HepG2 (cell line): ENCODE results near the gene GPC6. TPM values are rescaled to one million over a fixed set of nuclear protein-coding genes. Genes with fewer than 3 reads are reported as not detected.

Source experiments
- ATAC-seq: fragments of 200-7000 bp; cut with Tn5 transposase; 3 replicates; pipeline ENCODE4 v1.9.1; 2020; ENCODE audit warnings: mild to moderate bottlenecking, moderate library complexity
- BruUV-seq: library from RNA; stranded (reverse); fragments of 400-500 nt; replicated peaks from 2 replicates; lab custom pipeline; 2021; lab: Mats Ljungman, UMichigan
- CTCF ChIA-PET: fragments of 300-600 bp; formaldehyde crosslinking; extraction: SDS; loops from one replicate; lab custom pipeline; 2021; ENCODE audit warnings: low total read pairs, inconsistent platforms, low intra/inter-chr PET ratio; lab: Yijun Ruan, JAX
- POLR2A ChIA-PET: fragments of 350-600 bp; sonication (Branson Sonifier 250); formaldehyde crosslinking; loops from one replicate; lab custom pipeline; 2020; ENCODE audit warnings: antibody characterized with exemption, inconsistent platforms; lab: Yijun Ruan, JAX
- DNase-seq: peaks from one replicate; pipeline ENCODE4 v3.0.0-alpha.2; 2015; ENCODE audit warnings: low spot score
- FAIRE-seq: peaks from 3 replicates; lab custom pipeline; 2011; peaks lifted over from hg19 to GRCh38; lab: Jason Lieb, UNC
- H2AFZ ChIP-seq: one replicate; pipeline ENCODE4 v1.6.1; 2011; ENCODE audit warnings: low read length, inconsistent platforms
- H3K27ac ChIP-seq: fragments of 300-600 bp; 3 replicates; pipeline ENCODE4 v1.8.0; 2011; ENCODE audit warnings: mixed run types, mild to moderate bottlenecking, mixed read lengths, low read length, inconsistent platforms; ENCODE audit not compliant: insufficient read depth; ENCODE audit errors: extremely low read length
- H3K27me3 ChIP-seq, 2 experiments: fragments of 200-600 bp in 1 of 2; 2 replicates in 1 of 2; 3 replicates in 1 of 2; pipeline versions ENCODE4 v1.6.0 to v1.8.0; 2011; ENCODE audit warnings: low read length in 2 of 2, mild to moderate bottlenecking in 2 of 2, moderate library complexity in 2 of 2, inconsistent platforms in 1 of 2; ENCODE audit not compliant: insufficient read depth in 2 of 2, control insufficient read depth in 1 of 2
- H3K36me3 ChIP-seq, 2 experiments: fragments of 200-600 bp in 1 of 2; replicated peaks in 1 of 2; 2 replicates in 1 of 2; 3 replicates in 1 of 2; pipeline versions ENCODE4 v1.5.1 to v1.8.0; 2011; ENCODE audit warnings: low read length in 2 of 2, inconsistent platforms in 1 of 2; ENCODE audit not compliant: insufficient read depth in 2 of 2, control insufficient read depth in 1 of 2
- H3K4me1 ChIP-seq: 2 replicates; pipeline ENCODE4 v1.5.1; 2012; ENCODE audit warnings: low read length, inconsistent platforms; ENCODE audit not compliant: insufficient read depth
- H3K4me2 ChIP-seq: 2 replicates; pipeline ENCODE4 v1.6.0; 2011; ENCODE audit warnings: low read depth, low read length, inconsistent platforms
- H3K4me3 ChIP-seq, 3 experiments: fragments of 200-600 bp in 1 of 3; sonication (generic), shearing (Covaris generic) in 1 of 3; replicated peaks in 1 of 3; 2 replicates each; pipeline ENCODE4 v1.5.1; 2011 to 2016; ENCODE audit warnings: low read length in 3 of 3, inconsistent platforms in 2 of 3, low read depth in 2 of 3, mild to moderate bottlenecking in 2 of 3, control low read depth in 1 of 3, mixed read lengths in 1 of 3; ENCODE audit not compliant: insufficient read depth in 1 of 3
- H3K79me2 ChIP-seq: one replicate; pipeline ENCODE4 v1.6.1; 2011; ENCODE audit warnings: low read length, inconsistent platforms; ENCODE audit not compliant: insufficient read depth
- H3K9ac ChIP-seq: 2 replicates; pipeline ENCODE4 v1.6.0; 2011; ENCODE audit warnings: mild to moderate bottlenecking, low read depth, low read length, inconsistent platforms; ENCODE audit not compliant: insufficient read depth
- H3K9me3 ChIP-seq: 2 replicates; pipeline ENCODE4 v1.5.1; 2012; ENCODE audit warnings: mild to moderate bottlenecking, low read length
- H4K20me1 ChIP-seq: 2 replicates; pipeline ENCODE4 v1.6.0; 2011; ENCODE audit warnings: inconsistent platforms, mild to moderate bottlenecking, low read length, moderate library complexity; ENCODE audit not compliant: insufficient read depth
- ATF7-NPFF ChIP-seq: sonication (generic); formaldehyde crosslinking; IDR thresholded peaks from 2 replicates; pipeline ENCODE4 v1.8.1; 2023; ENCODE audit warnings: mild to moderate bottlenecking, low read depth, missing genetic modification reagents, moderate library complexity
- MED1 ChIP-seq: sonication (generic); formaldehyde crosslinking; IDR thresholded peaks from 2 replicates; pipeline ENCODE4 v1.4.0; 2020; ENCODE audit warnings: missing genetic modification reagents
- NCOA5 ChIP-seq: sonication (generic); formaldehyde crosslinking; IDR thresholded peaks from 2 replicates; pipeline ENCODE4 v1.4.0; 2020; ENCODE audit warnings: missing genetic modification reagents
- NFIC ChIP-seq: IDR thresholded peaks from 2 replicates; pipeline ENCODE4 v1.6.1; 2012; ENCODE audit warnings: mild to moderate bottlenecking, low read length, inconsistent platforms
- SNRNP70 ChIP-seq: fragments of 200-400 bp; formaldehyde crosslinking; IDR thresholded peaks from 2 replicates; pipeline ENCODE4 v1.6.1; 2017; ENCODE audit warnings: mild to moderate bottlenecking, low read depth, low read length, moderate library complexity
- SRSF4 ChIP-seq: fragments of 200-400 bp; formaldehyde crosslinking; IDR thresholded peaks from one replicate; pipeline ENCODE4 v1.6.1; 2018; ENCODE audit warnings: mild to moderate bottlenecking, low read depth, low read length, moderate library complexity; ENCODE audit not compliant: poor library complexity, severe bottlenecking
- ZFP90 ChIP-seq: sonication (generic); formaldehyde crosslinking; IDR thresholded peaks from 2 replicates; pipeline ENCODE4 v1.8.0; 2022; ENCODE audit warnings: missing genetic modification reagents, mild to moderate bottlenecking, inconsistent platforms, borderline replicate concordance
- ZNF317 ChIP-seq: sonication (generic); formaldehyde crosslinking; IDR thresholded peaks from 2 replicates; pipeline ENCODE4 v1.5.0; 2020; ENCODE audit warnings: mild to moderate bottlenecking, missing genetic modification reagents
- ZNF337 ChIP-seq: sonication (generic); formaldehyde crosslinking; IDR thresholded peaks from 2 replicates; pipeline ENCODE4 v1.5.1; 2020; ENCODE audit warnings: missing genetic modification reagents, low read depth, mild to moderate bottlenecking, borderline replicate concordance
- ZNF564 ChIP-seq: sonication (generic); formaldehyde crosslinking; IDR thresholded peaks from 2 replicates; pipeline ENCODE4 v1.8.1; 2023; ENCODE audit warnings: mild to moderate bottlenecking, missing genetic modification reagents
- WGBS: methylation state at CpG from one replicate; pipeline ENCODE4 v1.1.6; 2017; ENCODE audit warnings: low lambda C conversion rate; 5-methylcytosine and 5-hydroxymethylcytosine counted together
- in situ Hi-C: cut with HindIII; loops from 2 replicates; pipeline ENCODE4 v1.10.0; 2017; ENCODE audit warnings: low pct_unique_long_range_greater_than_20kb; ENCODE audit not compliant: extremely low pct_ligation_motif_present
- intact Hi-C: fragments of 100-400 bp; cut with micrococcal nuclease; formaldehyde crosslinking; loops from one replicate; pipeline ENCODE4 v1.10.0; 2022; ENCODE audit not compliant: unreplicated experiment
- polyA plus RNA-seq, 8 experiments: library from polyadenylated mRNA; depleted of rRNA in 3 of 8; stranded (reverse) in 7 of 8; unstranded in 1 of 8; fragments of >200 nt; fragmentation: Illumina TruSeq in 4 of 8; extraction: Trizol in 4 of 8; gene quantifications; 2 replicates each; pipeline versions ENCODE4 v1.2.1 to v1.2.3, GENCODE V29; 2011 to 2016; ENCODE audit warnings: low read depth in 4 of 8, missing spikeins in 1 of 8, mixed read lengths in 1 of 8; ENCODE audit not compliant: insufficient read depth in 1 of 8
- total RNA-seq, 5 experiments: library from RNA; depleted of rRNA; stranded (reverse); fragments of >200 nt; fragmentation: Illumina TruSeq; extraction: Trizol; gene quantifications; 2 replicates each; pipeline ENCODE4 v1.2.3, GENCODE V29; 2016; ENCODE audit warnings: low read depth in 1 of 5
- TF ChIP-seq, protein P1 (sequence below): fragments of 450-650 bp; IDR thresholded peaks from 2 replicates; pipeline ENCODE4 v1.6.1; 2017
- TF ChIP-seq, protein P2 (sequence below): sonication (generic); formaldehyde crosslinking; IDR thresholded peaks from 2 replicates; pipeline ENCODE4 v1.5.1; 2020; ENCODE audit warnings: missing genetic modification reagents, mild to moderate bottlenecking, borderline replicate concordance

GPC6 gene
- total and polyA plus RNA-seq, 2 of the 13 experiments (the other 11 are each of a cell fraction or from before 2014, with no cell fraction given) = 24.5 to 33.9 TPM

GRCh38 chr13:94259984-94260383, 1033.4 kb downstream of the GPC6 start:
- no peak overlapping the region for H3K9ac ChIP-seq
- peaks cover 28% of the 10 kb centered on the region for H3K4me1 ChIP-seq
- no peak overlapping the region for H3K4me3 ChIP-seq
- FAIRE-seq (no peak), DNase-seq (no peak), ATAC-seq (no peak)
- WGBS = 90% methylated on average over 1 of the region's 1 CpG
- intact Hi-C loops = no loop called here
- no peaks in the 10 kb centered on the region for H3K27me3 ChIP-seq
- no peaks in the 10 kb centered on the region for H3K79me2 ChIP-seq
- H3K4me2 ChIP-seq = no peak overlapping the region
- BruUV-seq = no TSS peak
- ChIA-PET CTCF (no interaction called here), POLR2A (no interaction called here)
- no peak overlapping the region for H2AFZ ChIP-seq
- no peaks in the 10 kb centered on the region for H3K9me3 ChIP-seq
- in situ Hi-C loops = no loop called here
- no peaks in the 10 kb centered on the region for H3K36me3 ChIP-seq
- TF ChIP-seq, protein P1, sequence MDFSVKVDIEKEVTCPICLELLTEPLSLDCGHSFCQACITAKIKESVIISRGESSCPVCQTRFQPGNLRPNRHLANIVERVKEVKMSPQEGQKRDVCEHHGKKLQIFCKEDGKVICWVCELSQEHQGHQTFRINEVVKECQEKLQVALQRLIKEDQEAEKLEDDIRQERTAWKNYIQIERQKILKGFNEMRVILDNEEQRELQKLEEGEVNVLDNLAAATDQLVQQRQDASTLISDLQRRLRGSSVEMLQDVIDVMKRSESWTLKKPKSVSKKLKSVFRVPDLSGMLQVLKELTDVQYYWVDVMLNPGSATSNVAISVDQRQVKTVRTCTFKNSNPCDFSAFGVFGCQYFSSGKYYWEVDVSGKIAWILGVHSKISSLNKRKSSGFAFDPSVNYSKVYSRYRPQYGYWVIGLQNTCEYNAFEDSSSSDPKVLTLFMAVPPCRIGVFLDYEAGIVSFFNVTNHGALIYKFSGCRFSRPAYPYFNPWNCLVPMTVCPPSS = no peak
- no peak for TF ChIP-seq ZNF337 (CRISPR knock-in tag)
- TF ChIP-seq NFIC = no peak
- no peak for TF ChIP-seq SRSF4
- TF ChIP-seq, protein P2, sequence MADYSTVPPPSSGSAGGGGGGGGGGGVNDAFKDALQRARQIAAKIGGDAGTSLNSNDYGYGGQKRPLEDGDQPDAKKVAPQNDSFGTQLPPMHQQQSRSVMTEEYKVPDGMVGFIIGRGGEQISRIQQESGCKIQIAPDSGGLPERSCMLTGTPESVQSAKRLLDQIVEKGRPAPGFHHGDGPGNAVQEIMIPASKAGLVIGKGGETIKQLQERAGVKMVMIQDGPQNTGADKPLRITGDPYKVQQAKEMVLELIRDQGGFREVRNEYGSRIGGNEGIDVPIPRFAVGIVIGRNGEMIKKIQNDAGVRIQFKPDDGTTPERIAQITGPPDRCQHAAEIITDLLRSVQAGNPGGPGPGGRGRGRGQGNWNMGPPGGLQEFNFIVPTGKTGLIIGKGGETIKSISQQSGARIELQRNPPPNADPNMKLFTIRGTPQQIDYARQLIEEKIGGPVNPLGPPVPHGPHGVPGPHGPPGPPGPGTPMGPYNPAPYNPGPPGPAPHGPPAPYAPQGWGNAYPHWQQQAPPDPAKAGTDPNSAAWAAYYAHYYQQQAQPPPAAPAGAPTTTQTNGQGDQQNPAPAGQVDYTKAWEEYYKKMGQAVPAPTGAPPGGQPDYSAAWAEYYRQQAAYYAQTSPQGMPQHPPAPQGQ = no peak
- TF ChIP-seq ZNF317 (CRISPR knock-in tag) = no peak
- TF ChIP-seq ZNF564 = no peak
- no peak for TF ChIP-seq ATF7-NPFF
- TF ChIP-seq ZFP90 (CRISPR knock-in tag) = no peak
- TF ChIP-seq SNRNP70 = no peak
- no peak for TF ChIP-seq NCOA5 (CRISPR knock-in tag)
- no peak for TF ChIP-seq MED1 (CRISPR knock-in tag)
- no peaks in the 10 kb centered on the region for H4K20me1 ChIP-seq
- no peak overlapping the region for H3K27ac ChIP-seq
